Gastrocnemius medialis (tissue), 4 donors: Measurements from ENCODE around the gene FNIP2. TPM values are rescaled to one million over a fixed set of nuclear protein-coding genes. Genes with fewer than 3 reads are reported as not detected.

ENCODE experiments used
- ATAC-seq, 2 donors: fragments of 150-250 bp; one replicate each; pipeline ENCODE4 v1.9.1; 2016
- DNase-seq, 2 donors: peaks; one replicate each; pipeline ENCODE4 v3.0.0-alpha.2; 2019
- H3K27ac ChIP-seq, 4 donors: fragments of 200-600 bp; sonication (generic); 1 replicate in 1 of 4; 2 replicates in 3 of 4; pipeline ENCODE4 v1.5.1; 2016 to 2018; ENCODE audit warnings: mild to moderate bottlenecking in 2 of 4, moderate library complexity in 1 of 4
- H3K27me3 ChIP-seq, 3 donors: fragments of 200-600 bp; sonication (generic) in 2 of 3; 1 replicate in 1 of 3; 2 replicates in 2 of 3; pipeline versions ENCODE4 v1.5.1 to v1.6.0; 2016 to 2019; ENCODE audit warnings: mild to moderate bottlenecking in 1 of 3, moderate library complexity in 1 of 3
- H3K36me3 ChIP-seq, 2 donors: fragments of 200-600 bp; sonication (generic) in 1 of 2; one replicate each; pipeline ENCODE4 v1.5.1; 2017 to 2018
- H3K4me1 ChIP-seq, 2 donors: fragments of 200-600 bp; sonication (generic) in 1 of 2; one replicate each; pipeline ENCODE4 v1.5.1; 2016 to 2017; ENCODE audit warnings: mild to moderate bottlenecking in 2 of 2
- H3K4me3 ChIP-seq, 4 donors: fragments of 200-600 bp; sonication (generic) in 3 of 4; 1 replicate in 1 of 4; 2 replicates in 3 of 4; pipeline ENCODE4 v1.5.1; 2016 to 2019; ENCODE audit warnings: mild to moderate bottlenecking in 2 of 4
- H3K9me3 ChIP-seq, 3 donors: fragments of 200-600 bp; sonication (generic) in 2 of 3; 1 replicate in 1 of 3; 2 replicates in 2 of 3; pipeline ENCODE4 v1.5.1; 2016 to 2019
- CTCF ChIP-seq, 5 experiments: fragments of 450-650 bp in 3 of 5; fragments of 200-600 bp in 2 of 5; sonication (generic) in 2 of 5; IDR thresholded peaks in 4 of 5; conservative IDR thresholded peaks in 1 of 5; 1 replicate in 4 of 5; 2 replicates in 1 of 5; pipeline ENCODE4 v1.5.1; 2016 to 2019; ENCODE audit warnings: antibody characterized with exemption in 5 of 5, mild to moderate bottlenecking in 3 of 5, moderate library complexity in 3 of 5
- POLR2A ChIP-seq, 2 donors: fragments of 450-650 bp; IDR thresholded peaks; one replicate each; pipeline ENCODE4 v1.6.1; 2017; ENCODE audit warnings: antibody characterized with exemption in 2 of 2, mild to moderate bottlenecking in 2 of 2, moderate library complexity in 2 of 2
- in situ Hi-C, 4 donors: fragments of 200-750 bp; cut with MboI; loops; one replicate each; pipeline versions ENCODE4 v1.15.0 to v1.8.0; 2017; ENCODE audit warnings: low sequenced_read_pairs in 4 of 4
- intact Hi-C: fragments of 100-400 bp; cut with DNase I; formaldehyde crosslinking; loops from one replicate; pipeline ENCODE4 v1.15.1; 2023; ENCODE audit warnings: low total_unique reads
- total RNA-seq, 4 donors: library from RNA; depleted of rRNA; stranded (reverse); fragments of >200 nt; gene quantifications; one replicate each; pipeline versions ENCODE4 v1.1.0 to v1.2.3, GENCODE V29; 2016

FNIP2 gene
- total RNA-seq, 4 donors from 2014 or later, result 9.9 to 32.8 (median 22.2) TPM

GRCh38 chr4:158929939-158930638 lies 161.3 kb downstream of the FNIP2 start:
- no peak overlapping the region for H3K4me3 ChIP-seq
- H3K4me1 ChIP-seq, result no peaks in the 10 kb centered on the region
- no peak overlapping the region for H3K27ac ChIP-seq
- H3K36me3 ChIP-seq, result no peaks in the 10 kb centered on the region
- no peaks in the 10 kb centered on the region for H3K9me3 ChIP-seq
- ATAC-seq (no peak), DNase-seq (no peak)
- in situ Hi-C loops (no loop called here), intact Hi-C loops (no loop called here)
- TF ChIP-seq CTCF (IDR thresholded peaks at IDR 0.05 in 4 of 5, conservative IDR thresholded peaks at IDR 0.05 in 1 of 5) (no peak), POLR2A (IDR thresholded peaks at IDR 0.05) (no peak)
- no peaks in the 10 kb centered on the region for H3K27me3 ChIP-seq

GRCh38 chr4:158930639-158930972 lies 161.8 kb downstream of the FNIP2 start:
- Histone ChIP-seq H3K27ac (no peak overlapping the region), H3K4me1 (no peaks in the 10 kb centered on the region), H3K9me3 (no peaks in the 10 kb centered on the region), H3K27me3 (no peaks in the 10 kb centered on the region), H3K36me3 (no peaks in the 10 kb centered on the region), H3K4me3 (no peak overlapping the region)
- in situ Hi-C loops (no loop called here), intact Hi-C loops (no loop called here)
- no peak for DNase-seq
- no peak for ATAC-seq
- no peak for TF ChIP-seq CTCF (IDR thresholded peaks at IDR 0.05 in 4 of 5, conservative IDR thresholded peaks at IDR 0.05 in 1 of 5)
- TF ChIP-seq POLR2A (IDR thresholded peaks at IDR 0.05), result no peak

- H3K4me1 ChIP-seq, result no peaks in the 10 kb centered on the region
- intact Hi-C loops (no loop called here), in situ Hi-C loops (no loop called here)
- no peak for ATAC-seq
- no peaks in the 10 kb centered on the region for H3K9me3 ChIP-seq
- H3K27me3 ChIP-seq, result no peaks in the 10 kb centered on the region
- no peak for DNase-seq
- H3K4me3 ChIP-seq, result no peak overlapping the region
- H3K27ac ChIP-seq, result no peak overlapping the region
- no peak for TF ChIP-seq CTCF (IDR thresholded peaks at IDR 0.05 in 4 of 5, conservative IDR thresholded peaks at IDR 0.05 in 1 of 5)
- TF ChIP-seq POLR2A (IDR thresholded peaks at IDR 0.05), result no peak
- no peaks in the 10 kb centered on the region for H3K36me3 ChIP-seq
Measured at GRCh38 chr4:158933236-158933635, 164.4 kb downstream of the FNIP2 start.

- in situ Hi-C loops (no loop called here), intact Hi-C loops (no loop called here)
- no peak overlapping the region for H3K27ac ChIP-seq
Measured at GRCh38 chr4:158934996-158935669, 166.3 kb downstream of the FNIP2 start.

More at GRCh38 chr4:158934996-158935669, 166.3 kb downstream of the FNIP2 start:
- ATAC-seq (no peak), DNase-seq (no peak)
- Histone ChIP-seq H3K27me3 (no peaks in the 10 kb centered on the region), H3K9me3 (no peaks in the 10 kb centered on the region), H3K4me1 (no peaks in the 10 kb centered on the region), H3K4me3 (no peak overlapping the region), H3K36me3 (no peaks in the 10 kb centered on the region)
- TF ChIP-seq POLR2A (IDR thresholded peaks at IDR 0.05) (no peak), CTCF (IDR thresholded peaks at IDR 0.05 in 4 of 5, conservative IDR thresholded peaks at IDR 0.05 in 1 of 5) (no peak)
